Duodenal mucosa (tissue), 2 donors: Measurements from ENCODE around the gene ZNF362.

Experiments used
- H3K27ac ChIP-seq: one replicate; pipeline ENCODE4 v1.7.0; 2013; ENCODE audit warnings: low read depth, low read length
- H3K27me3 ChIP-seq, 2 donors: one replicate each; pipeline ENCODE4 v1.7.0; 2013; ENCODE audit warnings: low read length in 2 of 2, control low read depth in 1 of 2; ENCODE audit not compliant: insufficient read depth in 2 of 2, control insufficient read depth in 1 of 2
- H3K36me3 ChIP-seq, 2 donors: one replicate each; pipeline ENCODE4 v1.7.0; 2013; ENCODE audit warnings: low read length in 2 of 2, control low read depth in 1 of 2; ENCODE audit not compliant: insufficient read depth in 2 of 2, control insufficient read depth in 1 of 2
- H3K4me1 ChIP-seq, 2 donors: one replicate each; pipeline ENCODE4 v1.7.0; 2013; ENCODE audit warnings: low read length in 2 of 2, control low read depth in 1 of 2; ENCODE audit not compliant: insufficient read depth in 2 of 2, control insufficient read depth in 1 of 2
- H3K4me3 ChIP-seq, 2 donors: one replicate each; pipeline ENCODE4 v1.7.0; 2013; ENCODE audit warnings: low read length in 2 of 2, low read depth in 1 of 2
- H3K9ac ChIP-seq, 2 donors: one replicate each; pipeline ENCODE4 v1.7.0; 2013; ENCODE audit warnings: low read length in 2 of 2, low read depth in 1 of 2
- H3K9me3 ChIP-seq, 2 donors: one replicate each; pipeline ENCODE4 v1.7.0; 2013; ENCODE audit warnings: low read length in 2 of 2, control low read depth in 1 of 2; ENCODE audit not compliant: control insufficient read depth in 1 of 2

The ZNF362 gene

GRCh38 chr1:33266766-33267165, 10.5 kb downstream of the ZNF362 start:
- Histone ChIP-seq H3K27ac (no peak overlapping the region), H3K36me3 (peaks cover 4 to 11% of the 10 kb centered on the region in 2 donors), H3K9me3 (no peaks in the 10 kb centered on the region), H3K4me1 (no peaks in the 10 kb centered on the region), H3K27me3 (no peaks in the 10 kb centered on the region), H3K4me3 (no peak overlapping the region), H3K9ac (no peak overlapping the region)

- Histone ChIP-seq H3K9me3 (no peaks in the 10 kb centered on the region), H3K36me3 (peaks cover 4 to 12% of the 10 kb centered on the region in 2 donors), H3K4me3 (no peak overlapping the region), H3K27ac (no peak overlapping the region), H3K27me3 (no peaks in the 10 kb centered on the region), H3K9ac (no peak overlapping the region), H3K4me1 (no peaks in the 10 kb centered on the region)
Measured at GRCh38 chr1:33267468-33268205, 11.3 kb downstream of the ZNF362 start.

GRCh38 chr1:33268457-33268856, 12.2 kb downstream of the ZNF362 start:
- Histone ChIP-seq H3K9me3 (no peaks in the 10 kb centered on the region), H3K4me3 (no peak overlapping the region), H3K36me3 (peaks cover 4 to 15% of the 10 kb centered on the region in 2 donors), H3K4me1 (no peaks in the 10 kb centered on the region), H3K9ac (no peak overlapping the region), H3K27ac (no peak overlapping the region), H3K27me3 (no peaks in the 10 kb centered on the region)

- H3K9me3 ChIP-seq: no peaks in the 10 kb centered on the region
- H3K27me3 ChIP-seq: no peaks in the 10 kb centered on the region
- peaks cover 4 to 16% of the 10 kb centered on the region in 2 donors for H3K36me3 ChIP-seq
- no peak overlapping the region for H3K9ac ChIP-seq
- H3K4me1 ChIP-seq: no peaks in the 10 kb centered on the region
- H3K4me3 ChIP-seq: no peak overlapping the region
- H3K27ac ChIP-seq: no peak overlapping the region
Measured at GRCh38 chr1:33268927-33269610, 12.8 kb downstream of the ZNF362 start.

GRCh38 chr1:33269621-33270020, 13.3 kb downstream of the ZNF362 start:
- H3K36me3 ChIP-seq: peaks cover 4 to 16% of the 10 kb centered on the region in 2 donors
- H3K27ac ChIP-seq: no peak overlapping the region
- H3K27me3 ChIP-seq: no peaks in the 10 kb centered on the region
- H3K4me1 ChIP-seq: no peaks in the 10 kb centered on the region
- no peaks in the 10 kb centered on the region for H3K9me3 ChIP-seq
- no peak overlapping the region for H3K4me3 ChIP-seq
- no peak overlapping the region for H3K9ac ChIP-seq

GRCh38 chr1:33270379-33270778, 14.1 kb downstream of the ZNF362 start:
- Histone ChIP-seq H3K27ac (no peak overlapping the region), H3K9me3 (no peaks in the 10 kb centered on the region), H3K27me3 (no peaks in the 10 kb centered on the region), H3K36me3 (peaks cover 4 to 16% of the 10 kb centered on the region in 2 donors), H3K4me1 (no peaks in the 10 kb centered on the region), H3K4me3 (no peak overlapping the region), H3K9ac (no peak overlapping the region)

- no peaks in the 10 kb centered on the region for H3K27me3 ChIP-seq
- H3K4me3 ChIP-seq: no peak overlapping the region
- peaks cover 4 to 16% of the 10 kb centered on the region in 2 donors for H3K36me3 ChIP-seq
- H3K9me3 ChIP-seq: no peaks in the 10 kb centered on the region
- no peak overlapping the region for H3K9ac ChIP-seq
- no peak overlapping the region for H3K27ac ChIP-seq
- H3K4me1 ChIP-seq: no peaks in the 10 kb centered on the region
Measured at GRCh38 chr1:33270808-33271465, 14.6 kb downstream of the ZNF362 start.

- Histone ChIP-seq H3K9me3 (no peaks in the 10 kb centered on the region), H3K4me1 (no peaks in the 10 kb centered on the region), H3K27me3 (no peaks in the 10 kb centered on the region), H3K4me3 (no peak overlapping the region), H3K36me3 (peaks cover 4 to 19% of the 10 kb centered on the region in 2 donors), H3K27ac (no peak overlapping the region), H3K9ac (no peak overlapping the region)
Measured at GRCh38 chr1:33271666-33272505, 15.6 kb downstream of the ZNF362 start.

GRCh38 chr1:33272509-33272908, 16.2 kb downstream of the ZNF362 start:
- H3K4me1 ChIP-seq: no peaks in the 10 kb centered on the region
- H3K27ac ChIP-seq: no peak overlapping the region
- H3K9ac ChIP-seq: no peak overlapping the region
- no peaks in the 10 kb centered on the region for H3K9me3 ChIP-seq
- no peak overlapping the region for H3K4me3 ChIP-seq
- H3K27me3 ChIP-seq: no peaks in the 10 kb centered on the region
- H3K36me3 ChIP-seq: peaks cover 6 to 25% of the 10 kb centered on the region in 2 donors
